ENCODE results near the gene CLEC16A. TPM values are rescaled to one million over a fixed set of nuclear protein-coding genes. Genes with fewer than 3 reads are reported as not detected.

CLEC16A gene
- total RNA-seq, 1 experiment from 2014 or later, result 17.4 TPM

- Histone ChIP-seq H3K9ac (ENCODE audit: low read length) (no peak overlapping the region), H2AFZ (ENCODE audit: low read length) (no peak overlapping the region), H3K9me3 (ENCODE audit: low read length) (no peaks in the 10 kb centered on the region), H4K20me1 (ENCODE audit: insufficient read depth, low read depth, low read length) (no peaks in the 10 kb centered on the region), H3K4me3 (ENCODE audit: low read length) (no peak overlapping the region), H3K4me2 (ENCODE audit: low read depth, low read length, poor library complexity, severe bottlenecking) (no peak overlapping the region), H3K36me3 (ENCODE audit: insufficient read depth, low read length) (no peaks in the 10 kb centered on the region), H3K27ac (ENCODE audit: low read length) (no peak overlapping the region), H3K27me3 (ENCODE audit: low read length) (no peaks in the 10 kb centered on the region), H3K4me1 (ENCODE audit: low read length) (no peaks in the 10 kb centered on the region), H3K79me2 (ENCODE audit: low read length) (no peaks in the 10 kb centered on the region), H3K9me2 (replicated peaks; ENCODE audit: insufficient read depth, low read length) (no peaks in the 10 kb centered on the region)
- DNase-seq, result no peak
These were observed 107.8 kb downstream of the CLEC16A start for GRCh38 chr16:11051879-11052808.

- H4K20me1 ChIP-seq (ENCODE audit: insufficient read depth, low read depth, low read length), result no peaks in the 10 kb centered on the region
- H3K27me3 ChIP-seq (ENCODE audit: low read length), result no peaks in the 10 kb centered on the region
- no peak overlapping the region for H3K9ac ChIP-seq (ENCODE audit: low read length)
- DNase-seq, result no peak
- no peak overlapping the region for H3K4me3 ChIP-seq (ENCODE audit: low read length)
- no peaks in the 10 kb centered on the region for H3K79me2 ChIP-seq (ENCODE audit: low read length)
- no peak overlapping the region for H3K27ac ChIP-seq (ENCODE audit: low read length)
- H3K9me2 ChIP-seq (replicated peaks; ENCODE audit: insufficient read depth, low read length), result no peaks in the 10 kb centered on the region
- no peaks in the 10 kb centered on the region; the same call in 1 of the 2 replicates for H3K4me1 ChIP-seq (ENCODE audit: low read length)
- no peaks in the 10 kb centered on the region for H3K9me3 ChIP-seq (ENCODE audit: low read length)
- no peak overlapping the region for H3K4me2 ChIP-seq (ENCODE audit: low read depth, low read length, poor library complexity, severe bottlenecking)
- no peaks in the 10 kb centered on the region for H3K36me3 ChIP-seq (ENCODE audit: insufficient read depth, low read length)
- no peak overlapping the region for H2AFZ ChIP-seq (ENCODE audit: low read length)
These were observed 109.6 kb downstream of the CLEC16A start for GRCh38 chr16:11053916-11054460.

- Histone ChIP-seq H3K9ac (ENCODE audit: low read length) (no peak overlapping the region), H3K27ac (ENCODE audit: low read length) (no peak overlapping the region), H3K4me1 (ENCODE audit: low read length) (no peaks in the 10 kb centered on the region; the same call in 1 of the 2 replicates), H3K36me3 (ENCODE audit: insufficient read depth, low read length) (no peaks in the 10 kb centered on the region), H3K79me2 (ENCODE audit: low read length) (no peaks in the 10 kb centered on the region), H2AFZ (ENCODE audit: low read length) (no peak overlapping the region), H3K9me3 (ENCODE audit: low read length) (no peaks in the 10 kb centered on the region), H3K4me2 (ENCODE audit: low read depth, low read length, poor library complexity, severe bottlenecking) (no peak overlapping the region), H4K20me1 (ENCODE audit: insufficient read depth, low read depth, low read length) (no peaks in the 10 kb centered on the region), H3K27me3 (ENCODE audit: low read length) (no peaks in the 10 kb centered on the region), H3K9me2 (replicated peaks; ENCODE audit: insufficient read depth, low read length) (no peaks in the 10 kb centered on the region), H3K4me3 (ENCODE audit: low read length) (no peak overlapping the region)
- no peak for DNase-seq
These were observed 112.0 kb downstream of the CLEC16A start for GRCh38 chr16:11056090-11056992.

GRCh38 chr16:11056993-11057649 is 112.8 kb downstream of the CLEC16A start:
- Histone ChIP-seq H3K4me1 (ENCODE audit: low read length) (no peaks in the 10 kb centered on the region; the same call in 1 of the 2 replicates), H3K36me3 (ENCODE audit: insufficient read depth, low read length) (no peaks in the 10 kb centered on the region), H3K79me2 (ENCODE audit: low read length) (no peaks in the 10 kb centered on the region), H3K9ac (ENCODE audit: low read length) (no peak overlapping the region), H3K9me3 (ENCODE audit: low read length) (no peaks in the 10 kb centered on the region), H3K9me2 (replicated peaks; ENCODE audit: insufficient read depth, low read length) (no peaks in the 10 kb centered on the region), H3K4me3 (ENCODE audit: low read length) (no peak overlapping the region), H3K27ac (ENCODE audit: low read length) (no peak overlapping the region), H2AFZ (ENCODE audit: low read length) (no peak overlapping the region), H3K27me3 (ENCODE audit: low read length) (no peaks in the 10 kb centered on the region), H4K20me1 (ENCODE audit: insufficient read depth, low read depth, low read length) (no peaks in the 10 kb centered on the region), H3K4me2 (ENCODE audit: low read depth, low read length, poor library complexity, severe bottlenecking) (no peak overlapping the region)
- DNase-seq, result no peak

GRCh38 chr16:11057711-11058345 is 113.5 kb downstream of the CLEC16A start:
- H3K4me2 ChIP-seq (ENCODE audit: low read depth, low read length, poor library complexity, severe bottlenecking), result no peak overlapping the region
- no peaks in the 10 kb centered on the region for H3K36me3 ChIP-seq (ENCODE audit: insufficient read depth, low read length)
- H2AFZ ChIP-seq (ENCODE audit: low read length), result no peak overlapping the region
- DNase-seq, result no peak
- no peaks in the 10 kb centered on the region; the same call in 1 of the 2 replicates for H3K4me1 ChIP-seq (ENCODE audit: low read length)
- H3K27ac ChIP-seq (ENCODE audit: low read length), result no peak overlapping the region
- H3K9me2 ChIP-seq (replicated peaks; ENCODE audit: insufficient read depth, low read length), result no peaks in the 10 kb centered on the region
- H4K20me1 ChIP-seq (ENCODE audit: insufficient read depth, low read depth, low read length), result no peaks in the 10 kb centered on the region
- no peaks in the 10 kb centered on the region for H3K79me2 ChIP-seq (ENCODE audit: low read length)
- H3K9me3 ChIP-seq (ENCODE audit: low read length), result no peaks in the 10 kb centered on the region
- no peaks in the 10 kb centered on the region for H3K27me3 ChIP-seq (ENCODE audit: low read length)
- no peak overlapping the region for H3K9ac ChIP-seq (ENCODE audit: low read length)
- H3K4me3 ChIP-seq (ENCODE audit: low read length), result no peak overlapping the region

GRCh38 chr16:11058832-11059231 is 114.5 kb downstream of the CLEC16A start:
- H3K36me3 ChIP-seq (ENCODE audit: insufficient read depth, low read length), result no peaks in the 10 kb centered on the region
- no peak for DNase-seq
- no peak overlapping the region for H2AFZ ChIP-seq (ENCODE audit: low read length)
- no peak overlapping the region for H3K4me2 ChIP-seq (ENCODE audit: low read depth, low read length, poor library complexity, severe bottlenecking)
- H3K4me1 ChIP-seq (ENCODE audit: low read length), result no peaks in the 10 kb centered on the region; the same call in 1 of the 2 replicates
- H3K27me3 ChIP-seq (ENCODE audit: low read length), result no peaks in the 10 kb centered on the region
- no peak overlapping the region for H3K4me3 ChIP-seq (ENCODE audit: low read length)
- H3K27ac ChIP-seq (ENCODE audit: low read length), result no peak overlapping the region
- H3K9me3 ChIP-seq (ENCODE audit: low read length), result no peaks in the 10 kb centered on the region
- H3K9ac ChIP-seq (ENCODE audit: low read length), result no peak overlapping the region
- no peaks in the 10 kb centered on the region for H3K79me2 ChIP-seq (ENCODE audit: low read length)
- no peaks in the 10 kb centered on the region for H3K9me2 ChIP-seq (replicated peaks; ENCODE audit: insufficient read depth, low read length)
- H4K20me1 ChIP-seq (ENCODE audit: insufficient read depth, low read depth, low read length), result no peaks in the 10 kb centered on the region

GRCh38 chr16:11059588-11059987 is 115.2 kb downstream of the CLEC16A start:
- Histone ChIP-seq H3K4me3 (ENCODE audit: low read length) (no peak overlapping the region), H3K9me2 (replicated peaks; ENCODE audit: insufficient read depth, low read length) (no peaks in the 10 kb centered on the region), H3K27me3 (ENCODE audit: low read length) (no peaks in the 10 kb centered on the region), H3K4me2 (ENCODE audit: low read depth, low read length, poor library complexity, severe bottlenecking) (no peak overlapping the region), H2AFZ (ENCODE audit: low read length) (no peak overlapping the region), H3K79me2 (ENCODE audit: low read length) (no peaks in the 10 kb centered on the region), H3K9ac (ENCODE audit: low read length) (no peak overlapping the region), H3K9me3 (ENCODE audit: low read length) (no peaks in the 10 kb centered on the region), H3K36me3 (ENCODE audit: insufficient read depth, low read length) (no peaks in the 10 kb centered on the region), H3K4me1 (ENCODE audit: low read length) (no peaks in the 10 kb centered on the region; the same call in 1 of the 2 replicates), H4K20me1 (ENCODE audit: insufficient read depth, low read depth, low read length) (no peaks in the 10 kb centered on the region), H3K27ac (ENCODE audit: low read length) (no peak overlapping the region)
- DNase-seq, result no peak

All from Karpas-422 (cell line).